HG03060 (cell line): ENCODE data around the gene PNPLA1.

Experiments used
- ATAC-seq: cut with Tn5 transposase; IDR thresholded peaks from one replicate; pipeline ENCODE4 v1.9.1; 2021; ENCODE audit warnings: low read depth, moderate number of reproducible peaks; ENCODE audit not compliant: unreplicated experiment

PNPLA1 gene

DNA sequence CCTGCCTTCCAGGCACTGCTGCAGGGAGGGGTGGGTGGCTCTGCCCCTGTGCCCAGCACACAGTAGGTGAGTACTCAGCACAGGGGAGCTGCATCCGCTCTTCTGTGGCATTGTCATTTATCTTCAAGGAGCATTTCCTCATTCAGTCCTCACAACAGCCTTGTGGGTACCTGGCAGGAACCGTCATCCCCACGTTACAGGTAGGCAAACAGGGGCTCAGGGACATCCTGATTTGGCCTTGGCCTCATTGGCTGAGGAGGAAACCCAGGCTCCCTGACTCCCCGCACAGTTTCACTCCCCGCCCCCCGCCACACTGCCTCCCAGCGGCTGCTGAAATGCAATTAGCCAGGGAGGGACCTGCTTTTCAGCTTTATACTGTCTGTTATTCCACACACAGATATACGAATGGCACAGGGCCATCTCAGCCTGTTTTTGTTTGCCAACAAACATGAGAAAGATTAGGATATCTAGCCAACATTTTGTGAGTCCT lies 24.2 kb upstream of the PNPLA1 start:
- no peak for ATAC-seq

DNA sequence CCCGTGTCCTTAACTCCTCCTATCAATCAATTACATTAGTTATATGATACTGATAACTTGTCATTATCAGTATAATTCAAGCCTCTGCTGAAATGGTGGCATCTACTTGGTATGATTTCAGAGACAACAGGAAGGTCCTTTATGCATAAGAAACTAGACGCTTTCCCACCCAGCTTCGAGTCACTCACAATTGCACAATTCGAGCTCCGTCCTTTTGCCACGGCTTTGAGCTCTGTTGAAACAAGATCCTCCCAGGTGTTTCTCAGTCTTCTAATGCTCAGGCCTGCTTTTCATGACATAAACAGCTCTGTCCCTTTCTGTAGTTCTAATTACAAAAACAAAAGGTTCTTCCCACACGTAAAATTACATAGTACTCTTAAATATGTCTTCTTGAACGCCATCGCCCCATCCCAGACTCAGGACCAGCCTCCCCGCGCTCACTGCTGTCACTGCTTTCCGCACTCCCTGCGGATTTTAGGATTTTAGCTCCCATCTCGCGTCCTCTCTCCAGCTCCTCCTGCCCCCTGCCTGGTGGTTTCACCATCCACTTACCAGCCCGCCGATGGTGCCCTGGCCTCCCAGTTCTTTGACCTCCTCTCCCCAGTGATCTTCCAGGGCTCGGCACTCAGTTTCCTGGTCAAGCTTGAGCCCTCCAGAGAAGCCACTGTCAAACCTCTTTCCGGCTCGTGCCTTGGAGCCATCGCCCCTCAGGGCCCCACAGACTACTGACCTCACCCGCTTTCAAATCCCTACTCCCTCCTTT lies 23.2 kb upstream of the PNPLA1 start:
- ATAC-seq: no peak

DNA sequence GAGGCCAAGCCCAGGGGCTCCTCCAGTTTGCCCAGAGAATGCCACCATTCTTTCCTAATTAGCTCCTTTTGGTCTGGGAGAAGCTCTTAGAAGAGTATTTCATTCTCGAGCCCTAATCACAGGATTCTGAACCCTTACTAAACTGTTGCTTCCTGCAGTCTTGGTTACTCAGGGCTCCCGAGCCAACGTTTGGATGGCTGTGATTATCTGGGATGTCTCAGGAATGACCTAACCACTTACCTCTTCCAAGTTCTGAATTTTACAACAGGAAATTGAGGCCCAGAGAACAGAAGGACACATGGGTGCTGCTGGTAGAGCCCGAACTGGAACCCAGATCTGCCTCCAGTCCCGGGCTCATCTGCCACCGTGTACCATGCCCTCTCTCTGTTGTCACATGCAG lies 22.2 kb upstream of the PNPLA1 start:
- ATAC-seq: no peak

DNA sequence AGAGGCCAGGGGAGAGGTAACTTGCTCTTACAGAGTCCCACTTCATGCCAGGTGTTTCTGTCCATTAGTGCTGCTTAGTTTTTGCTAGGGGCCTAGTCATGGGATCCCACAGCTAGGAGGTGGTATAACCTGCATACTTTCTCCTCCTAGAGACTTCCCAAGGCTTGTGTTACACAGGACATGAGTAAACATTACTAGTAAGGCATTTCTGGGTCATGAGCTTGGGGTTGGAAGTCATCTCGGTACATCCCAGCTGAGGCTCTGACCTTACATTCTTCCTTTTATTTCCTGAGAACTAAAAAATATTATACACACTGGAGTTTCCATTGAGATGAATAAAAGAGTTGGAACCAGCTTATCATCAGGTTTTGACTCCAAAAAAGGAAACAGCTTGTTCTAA lies 20.9 kb upstream of the PNPLA1 start:
- ATAC-seq: no peak

DNA sequence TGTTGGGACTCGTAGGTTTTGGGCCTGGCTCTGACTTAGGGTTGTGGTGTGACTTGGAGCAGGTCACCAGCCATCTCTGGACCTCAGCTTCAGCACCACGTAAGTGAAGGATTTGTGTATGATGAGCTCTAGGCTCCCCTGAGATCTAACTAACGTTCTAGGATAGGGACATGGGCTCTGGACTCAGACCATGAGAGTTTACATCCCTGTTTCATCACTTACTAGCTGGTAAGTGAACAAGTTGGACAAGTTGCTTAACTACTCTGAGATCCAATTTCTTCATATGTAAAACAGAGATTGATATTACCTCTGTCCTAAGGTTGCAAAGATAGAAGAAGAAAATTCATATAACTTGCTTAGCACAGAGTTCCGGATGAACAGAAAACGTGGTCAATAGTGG lies 20.3 kb upstream of the PNPLA1 start:
- no peak for ATAC-seq

DNA sequence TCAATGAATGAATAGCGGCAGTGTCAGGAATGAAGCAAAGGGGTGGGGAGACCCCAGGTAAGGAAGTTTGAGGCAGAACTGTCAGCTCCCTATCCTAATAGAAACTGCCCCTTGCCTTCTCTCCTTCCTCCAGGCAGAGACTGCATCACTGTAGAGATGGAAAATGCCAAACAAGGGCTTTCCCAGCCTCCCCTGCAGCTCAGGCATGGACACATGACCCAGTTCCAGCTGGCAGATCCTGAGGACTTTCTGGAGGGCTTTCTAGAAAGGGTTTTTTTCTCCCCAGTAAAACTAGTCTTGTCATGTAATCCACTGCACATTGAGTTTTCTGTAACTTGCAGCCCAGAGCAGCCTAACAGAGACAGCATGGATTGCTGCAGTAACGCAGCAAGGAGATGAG lies 17.9 kb upstream of the PNPLA1 start:
- no peak for ATAC-seq

DNA sequence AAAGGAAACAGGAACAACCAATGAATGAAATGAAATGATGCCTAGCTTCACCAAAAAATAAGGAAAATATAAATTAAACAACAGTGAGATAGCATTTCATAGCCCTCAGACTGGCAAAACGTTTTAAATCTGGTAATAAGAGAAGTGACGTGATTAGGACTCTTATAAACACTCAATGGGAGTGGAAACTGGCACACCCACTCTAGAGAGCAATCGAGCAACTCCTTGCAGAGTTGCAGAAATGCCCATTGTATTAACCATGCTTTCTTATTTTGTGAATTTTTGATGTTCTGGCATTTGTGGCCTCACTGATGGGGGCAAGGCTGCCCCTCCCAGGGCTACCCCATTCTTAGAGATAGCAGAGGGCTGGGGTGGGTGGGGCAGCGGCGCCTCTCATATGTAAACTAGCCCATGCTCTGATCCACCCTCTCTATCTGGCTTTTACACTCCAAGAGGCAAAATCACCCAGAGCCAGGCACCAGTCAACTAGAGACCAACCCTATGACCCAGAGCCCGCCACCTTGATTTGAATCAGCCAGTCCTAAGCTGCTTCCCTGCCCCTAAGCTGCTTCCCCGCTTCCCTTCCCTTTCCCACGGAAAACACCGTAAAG lies 6.4 kb upstream of the PNPLA1 start:
- no peak for ATAC-seq

DNA sequence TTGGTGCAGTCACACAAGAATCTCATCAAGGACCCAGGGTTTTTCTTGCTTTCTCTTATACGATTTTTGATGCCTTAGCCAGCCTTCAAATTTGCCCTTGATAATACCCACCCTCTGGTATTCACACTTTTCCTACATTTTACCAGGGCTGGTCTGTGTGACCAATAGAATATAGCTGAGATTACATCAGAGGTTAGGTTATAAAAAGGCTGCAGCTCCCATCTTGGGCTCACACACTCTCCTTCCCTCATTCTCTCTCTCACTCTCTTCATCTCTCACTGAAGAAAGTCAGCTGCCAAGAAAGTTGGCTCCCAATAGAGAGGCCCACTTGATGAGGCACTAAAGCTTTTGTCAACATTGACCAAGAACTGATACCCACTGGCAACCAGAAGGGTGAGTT lies 4.1 kb upstream of the PNPLA1 start:
- no peak for ATAC-seq

DNA sequence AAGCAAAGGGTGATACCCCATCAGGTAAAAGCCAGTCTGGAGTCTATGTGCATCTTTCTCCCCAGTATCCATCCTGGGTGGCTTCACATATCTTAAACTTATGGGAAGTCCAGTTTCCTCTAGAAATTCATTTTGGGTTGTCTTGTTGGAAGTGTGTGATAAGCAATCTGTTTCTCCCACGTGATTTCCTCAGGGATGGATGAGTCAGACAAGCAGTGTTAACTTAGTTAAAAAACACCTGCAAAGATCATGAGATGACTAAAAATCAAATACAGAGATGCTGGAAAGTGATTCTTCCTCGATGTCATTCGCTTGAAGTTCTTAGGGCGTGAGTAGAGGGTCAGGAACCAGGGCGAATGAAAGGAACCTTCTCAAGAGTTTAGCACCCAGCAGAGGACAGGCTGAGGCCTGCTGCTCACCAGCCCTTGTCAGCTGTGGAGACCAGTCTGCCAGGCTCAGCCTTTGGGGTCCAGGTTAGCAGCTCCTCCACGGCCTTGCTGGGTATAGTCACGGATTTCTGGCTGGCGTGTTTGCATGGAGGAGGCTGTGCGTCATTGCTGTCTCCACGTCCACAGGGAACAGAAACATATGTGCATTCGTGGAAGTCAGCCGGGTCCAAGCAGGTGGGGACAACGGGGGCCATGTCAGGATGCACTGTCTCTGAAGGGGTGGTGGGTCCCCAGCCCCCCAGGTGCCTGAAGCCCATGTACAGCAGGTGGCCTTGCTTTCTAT lies 2.8 kb upstream of the PNPLA1 start:
- no peak for ATAC-seq

DNA sequence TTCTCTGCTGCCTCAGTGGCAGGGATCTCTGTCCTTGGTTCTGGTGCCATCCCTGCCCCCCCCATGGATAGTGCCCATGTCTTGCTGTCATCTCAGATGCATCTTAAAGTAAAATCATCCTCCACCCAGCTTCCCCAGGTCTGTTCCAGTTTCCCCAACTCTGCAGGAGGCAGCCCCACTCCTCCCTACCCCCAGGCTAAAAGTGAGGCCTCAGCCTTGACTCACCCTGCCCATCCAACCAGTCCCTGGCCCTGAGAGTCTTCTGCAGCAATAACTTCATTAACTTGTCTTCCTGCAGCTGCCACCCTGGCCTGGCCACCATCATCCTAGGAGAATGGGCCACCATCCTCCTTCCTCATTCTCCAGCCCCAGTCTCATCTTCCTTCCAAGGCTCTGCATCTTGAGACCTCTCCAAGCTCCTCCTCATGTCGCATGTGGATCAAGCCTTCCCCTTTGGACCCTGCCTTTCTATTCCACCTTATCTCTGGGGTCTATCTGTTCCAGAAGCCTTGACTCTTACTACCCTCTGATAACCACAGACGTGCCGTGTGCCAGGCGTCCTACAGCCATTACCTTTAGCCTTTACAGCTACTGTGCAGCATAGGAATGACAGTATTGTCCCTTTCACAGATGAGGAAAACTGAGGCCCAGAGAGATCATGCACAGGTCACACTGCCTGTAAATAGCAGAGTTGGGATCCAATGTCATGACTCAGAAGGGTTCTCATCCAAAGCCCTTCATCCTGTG lies 2.0 kb upstream of the PNPLA1 start:
- ATAC-seq: no peak

DNA sequence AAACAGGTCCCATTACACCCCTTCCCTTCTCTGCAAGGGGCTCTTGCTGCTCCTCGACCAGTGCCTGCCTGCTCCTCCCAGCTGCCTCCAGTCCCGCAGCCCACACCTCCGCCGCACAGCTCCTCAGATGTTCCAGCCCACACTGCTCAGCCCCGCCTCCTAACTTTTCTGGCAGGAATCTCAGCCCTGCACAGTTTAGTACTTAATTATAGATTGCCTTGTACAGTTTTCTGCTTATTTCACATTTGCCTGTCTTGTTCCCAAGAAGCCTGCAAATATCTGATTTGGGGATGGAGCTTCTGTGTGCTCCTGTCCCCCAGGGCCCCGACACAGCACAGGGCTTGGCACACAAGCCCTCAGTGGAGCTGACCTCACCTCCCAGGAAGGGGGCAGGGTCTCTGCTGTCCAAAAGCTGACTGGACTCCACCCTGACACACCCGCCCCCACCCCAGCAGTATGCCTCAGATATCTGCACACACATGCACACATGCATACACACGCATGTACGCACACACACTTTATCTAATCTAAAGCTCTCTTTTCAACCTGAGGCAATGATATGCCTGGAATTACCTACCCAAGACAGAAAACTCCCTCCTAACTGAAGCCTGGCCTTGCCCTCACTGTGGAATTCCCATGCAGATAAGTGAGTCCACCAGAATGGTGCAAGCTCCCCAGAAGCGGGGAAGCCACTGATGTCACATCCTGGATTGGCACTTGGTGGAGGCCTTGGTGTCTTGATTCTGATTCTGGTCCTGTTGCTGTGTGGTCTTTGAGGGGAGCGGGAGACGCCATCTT lies 1.2 kb upstream of the PNPLA1 start:
- no peak for ATAC-seq

DNA sequence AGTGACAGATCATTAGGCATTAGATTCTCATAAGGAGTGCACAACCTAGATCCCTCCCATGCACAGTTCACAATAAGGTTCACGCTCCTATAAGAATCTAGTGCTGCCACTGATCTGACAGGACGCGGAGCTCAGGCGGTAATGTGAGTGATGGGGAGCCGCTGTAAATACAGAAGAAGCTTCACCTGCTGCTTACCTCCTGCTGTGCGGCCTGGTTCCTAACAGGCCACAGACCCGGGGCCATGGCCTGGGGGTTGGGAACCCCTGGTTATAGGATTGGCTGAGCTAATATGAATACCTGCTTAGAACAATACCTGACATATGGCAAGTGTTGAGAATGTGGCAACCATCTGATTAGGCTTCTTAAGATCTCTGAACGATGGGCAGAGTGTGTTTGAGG lies 2.4 kb downstream of the PNPLA1 start:
- ATAC-seq: no peak

DNA sequence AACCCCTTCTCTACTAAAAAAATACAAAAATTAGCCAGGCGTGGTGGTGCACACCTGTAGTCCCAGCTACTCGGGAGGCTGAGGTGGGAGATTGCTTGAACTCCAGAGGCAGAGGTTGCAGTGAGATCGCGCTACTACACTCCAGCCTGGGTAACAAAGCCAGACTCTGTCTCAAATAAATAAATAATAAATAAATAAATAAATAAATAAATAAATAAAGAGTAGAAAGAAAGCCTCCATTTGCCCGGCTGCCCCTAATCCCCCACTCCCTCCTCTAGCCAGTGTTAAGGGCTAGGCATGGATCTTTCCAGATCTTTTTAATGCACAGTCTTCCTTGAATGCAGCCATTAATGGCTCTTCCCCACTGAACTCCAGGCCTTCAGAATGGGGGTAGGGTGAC lies 3.2 kb downstream of the PNPLA1 start:
- ATAC-seq: no peak

DNA sequence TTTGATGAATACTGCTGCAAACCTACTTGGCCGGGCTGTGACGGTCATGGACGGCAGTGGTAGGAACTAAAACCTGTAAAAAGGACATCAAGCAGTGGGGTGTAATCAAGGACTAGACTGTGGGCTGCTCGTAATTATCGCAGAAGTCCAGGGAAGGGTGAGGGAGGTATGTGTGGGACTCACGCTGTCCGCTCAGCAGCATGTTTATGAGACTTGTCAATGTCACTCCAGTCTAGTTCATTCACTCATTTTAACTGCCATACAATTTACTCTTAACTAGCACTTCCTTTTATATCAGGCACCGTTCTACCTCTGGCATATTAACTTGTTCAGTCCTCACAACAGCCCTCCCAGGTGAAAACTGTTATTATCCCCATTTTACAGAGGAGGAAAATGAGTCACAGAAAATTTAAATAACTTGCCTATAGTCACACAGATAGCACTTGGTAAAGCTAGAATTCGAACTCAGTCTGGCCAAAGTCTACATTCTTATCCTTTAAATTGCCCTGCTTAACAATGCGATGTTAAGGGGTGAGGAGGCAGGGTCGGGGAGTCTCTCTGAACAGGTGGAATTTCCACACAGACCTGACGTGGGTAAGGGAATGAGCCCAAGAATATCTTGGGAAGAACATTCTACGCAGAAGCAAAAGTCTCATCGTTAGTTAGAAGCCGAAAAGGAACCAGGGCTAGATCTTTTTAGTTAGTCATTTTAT lies 4.1 kb downstream of the PNPLA1 start:
- no peak for ATAC-seq

DNA sequence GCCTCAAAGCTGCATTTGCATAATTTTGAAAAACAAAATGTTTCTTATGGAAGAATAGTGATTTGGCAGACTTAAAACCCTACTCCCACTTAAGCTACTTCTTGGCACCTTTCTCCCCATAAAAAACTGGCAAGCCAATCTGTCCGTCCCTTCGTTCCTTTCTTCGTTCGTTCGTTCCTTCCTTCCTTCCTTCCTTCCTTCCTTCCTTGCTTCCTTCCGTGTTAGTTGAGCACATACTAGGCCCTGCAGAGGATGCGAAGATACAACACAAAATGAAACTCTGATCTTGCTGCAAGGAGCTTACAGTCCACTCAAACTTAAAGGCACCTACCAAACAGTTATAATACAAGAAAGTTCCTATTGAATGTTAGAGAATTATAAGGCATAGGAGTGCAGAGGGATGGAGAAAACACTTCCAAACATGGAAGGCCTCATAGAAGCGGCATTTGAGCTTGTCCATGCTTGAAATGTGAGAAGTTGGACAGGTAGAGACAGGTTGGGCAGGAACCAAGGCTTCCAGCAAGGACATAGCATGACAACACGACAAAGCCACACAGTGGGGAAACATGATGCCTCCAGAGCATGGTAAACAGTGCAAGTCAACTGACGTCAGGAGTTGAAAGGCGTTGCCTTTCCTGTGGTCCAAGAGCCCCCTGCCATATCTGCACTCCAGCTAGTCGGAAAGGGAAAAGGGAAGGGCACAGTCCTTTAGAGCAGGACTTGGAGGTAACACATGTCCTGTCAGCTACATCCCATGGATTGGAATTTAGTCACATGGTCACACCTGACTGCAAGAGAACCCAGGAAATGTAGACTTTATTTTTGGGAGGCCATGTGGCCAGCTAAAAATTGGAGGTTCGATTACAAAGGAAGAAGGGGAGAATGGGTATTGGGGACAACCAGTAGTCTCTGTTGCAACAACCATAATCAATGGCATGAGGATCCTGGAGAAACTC lies 7.0 kb downstream of the PNPLA1 start:
- ATAC-seq: no peak

DNA sequence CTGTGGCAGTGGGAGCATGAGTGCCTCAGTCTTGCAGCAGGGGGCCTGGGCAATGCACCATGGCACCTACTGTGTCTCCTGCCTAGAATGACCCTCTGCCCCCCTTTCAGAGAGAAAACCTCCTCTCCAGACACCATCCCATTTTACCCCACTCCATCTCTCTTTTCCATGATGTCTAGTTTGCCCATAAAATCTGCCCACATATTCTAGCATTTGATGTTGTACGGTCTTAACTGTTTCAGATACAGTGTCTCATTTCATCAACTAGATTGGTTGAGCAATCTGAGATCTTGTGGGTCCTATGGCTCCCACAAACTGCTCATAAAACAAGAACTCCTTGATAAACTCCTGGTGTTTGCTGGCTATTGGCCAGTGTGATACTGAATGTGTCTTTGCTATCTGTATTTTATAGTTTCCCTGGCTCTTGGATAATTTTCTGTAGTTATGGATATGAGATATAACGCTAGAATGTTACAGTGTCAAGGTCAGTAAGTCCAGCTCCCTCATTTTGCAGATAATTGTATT lies 8.1 kb downstream of the PNPLA1 start:
- ATAC-seq: no peak

DNA sequence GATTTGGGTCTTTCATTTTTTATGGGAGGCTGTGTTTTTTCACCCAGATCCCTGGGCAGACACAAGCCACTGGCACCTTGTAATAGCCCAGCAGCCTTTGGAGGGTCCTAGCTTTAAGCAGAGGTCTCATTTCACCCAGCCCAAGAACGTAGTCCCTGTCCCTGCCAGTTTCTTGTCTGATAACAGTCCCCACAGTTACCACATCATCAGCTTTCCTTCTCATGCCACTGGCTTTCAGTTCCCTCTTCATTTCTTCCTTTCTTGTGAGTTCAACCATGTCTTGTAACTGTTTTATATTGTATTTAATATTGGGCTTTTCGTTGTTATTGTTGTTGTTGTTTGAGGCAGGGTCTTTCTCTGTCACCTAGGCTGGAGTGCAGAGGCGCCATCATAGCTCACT lies 10.6 kb downstream of the PNPLA1 start:
- no peak for ATAC-seq

DNA sequence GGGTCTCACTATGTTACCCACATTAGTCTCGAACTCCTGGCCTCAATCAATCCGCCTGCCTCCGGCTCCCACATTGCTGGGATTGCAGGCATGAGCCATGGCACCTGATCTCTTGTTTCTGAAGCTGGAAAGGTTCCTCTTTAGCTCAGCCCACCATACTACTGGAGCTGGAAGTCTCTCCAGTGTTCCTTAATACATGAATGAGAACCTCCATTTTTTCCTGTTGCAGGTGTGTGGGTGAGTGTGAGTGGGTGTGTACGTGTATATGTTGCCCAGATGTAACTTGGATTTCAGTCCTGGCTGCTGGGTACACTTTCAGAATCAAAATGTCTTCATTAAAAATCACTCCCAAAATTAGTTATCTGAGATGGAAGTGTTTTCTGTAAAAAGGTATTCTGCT lies 11.1 kb downstream of the PNPLA1 start:
- ATAC-seq: no peak
